ENCODE results near the gene C1QTNF12.

Gene C1QTNF12

GRCh38 chr1:1233567-1233892, 13.0 kb downstream of the C1QTNF12 start:
- no peak for TF ChIP-seq CTCF (IDR thresholded peaks at IDR 0.05; ENCODE audit: low read depth, low read length)
- H3K4me3 ChIP-seq (ENCODE audit: low read depth, low read length), result no peak overlapping the region

- TF ChIP-seq CTCF (IDR thresholded peaks at IDR 0.05; ENCODE audit: low read depth, low read length), result no peak
- H3K4me3 ChIP-seq (ENCODE audit: low read depth, low read length), result no peak overlapping the region
Observed at GRCh38 chr1:1232796-1233566, 13.5 kb downstream of the C1QTNF12 start.

- peak within 1 kb of the TSS; percentile 88 for H3K4me3 ChIP-seq (ENCODE audit: low read depth, low read length)
- TF ChIP-seq CTCF (IDR thresholded peaks at IDR 0.05; ENCODE audit: low read depth, low read length), result no peak
Observed at GRCh38 chr1:1232208-1232795, 14.2 kb downstream of the C1QTNF12 start, which contains the start of gene B3GALT6. Gene B3GALT6 (plus strand): TSS chr1:1232237. CDS start chr1:1232279, 42 bp downstream.

GRCh38 chr1:1231400-1232207, 14.9 kb downstream of the C1QTNF12 start, which contains the start of gene SDF4:
Gene SDF4 (minus strand): TSS chr1:1232001. CDS start chr1:1228772, 3,229 bp downstream.
- peak within 1 kb of the TSS; percentile 88 for H3K4me3 ChIP-seq (ENCODE audit: low read depth, low read length)
- TF ChIP-seq CTCF (IDR thresholded peaks at IDR 0.05; ENCODE audit: low read depth, low read length), result no peak

GRCh38 chr1:1230656-1231399, 15.7 kb downstream of the C1QTNF12 start:
- TF ChIP-seq CTCF (IDR thresholded peaks at IDR 0.05; ENCODE audit: low read depth, low read length), result no peak
- H3K4me3 ChIP-seq (ENCODE audit: low read depth, low read length), result peak overlapping the region; percentile 88

GRCh38 chr1:1229770-1230169, 16.8 kb downstream of the C1QTNF12 start:
- no peak overlapping the region for H3K4me3 ChIP-seq (ENCODE audit: low read depth, low read length)
- no peak for TF ChIP-seq CTCF (IDR thresholded peaks at IDR 0.05; ENCODE audit: low read depth, low read length)
